ENCODE measurements around the gene HOXC12. TPM values are rescaled to one million over a fixed set of nuclear protein-coding genes. Genes with fewer than 3 reads are reported as not detected.

Gene HOXC12
- total and polyA plus RNA-seq, 4 donors = not detected

- H3K4me3 ChIP-seq (ENCODE audit: low read depth in 1 of 3, low read length in 3 of 3) = no peak overlapping the region
- no peaks in the 10 kb centered on the region for H3K36me3 ChIP-seq (ENCODE audit: control insufficient read depth in 4 of 4, insufficient read depth in 3 of 4, low read depth in 1 of 4, low read length in 3 of 4)
- peaks cover 0 to 11% (median 6%) of the 10 kb centered on the region in 4 donors for H3K4me1 ChIP-seq (ENCODE audit: control insufficient read depth in 4 of 4, insufficient read depth in 4 of 4, low read length in 3 of 4)
- H3K27me3 ChIP-seq (ENCODE audit: control insufficient read depth in 4 of 4, insufficient read depth in 4 of 4, low read length in 3 of 4) = peaks cover 3 to 55% (median 37%) of the 10 kb centered on the region in 4 donors
- no peaks in the 10 kb centered on the region for H3K9me3 ChIP-seq (ENCODE audit: control insufficient read depth in 4 of 4, low read length in 3 of 4)
- DNase-seq (ENCODE audit: low spot score) = no peak
- H3K27ac ChIP-seq (ENCODE audit: low read depth in 1 of 2, low read length in 2 of 2) = no peak overlapping the region
- TF ChIP-seq RAD21 (IDR thresholded peaks at IDR 0.05) = no peak
- WGBS = 14% methylated on average over 4 of the region's 4 CpGs
- H3K9ac ChIP-seq (ENCODE audit: low read depth in 1 of 2, low read length in 2 of 2) = no peak overlapping the region
These were observed 15.7 kb downstream of the HOXC12 start for GRCh38 chr12:53970451-53970850.

- no peak overlapping the region for H3K27ac ChIP-seq (ENCODE audit: low read depth in 1 of 2, low read length in 2 of 2)
- 60% methylated on average over 3 of the region's 3 CpGs for WGBS
- peaks cover 0 to 16% (median 5%) of the 10 kb centered on the region in 4 donors for H3K4me1 ChIP-seq (ENCODE audit: control insufficient read depth in 4 of 4, insufficient read depth in 4 of 4, low read length in 3 of 4)
- H3K9me3 ChIP-seq (ENCODE audit: control insufficient read depth in 4 of 4, low read length in 3 of 4) = no peaks in the 10 kb centered on the region
- no peak for DNase-seq (ENCODE audit: low spot score)
- no peak for TF ChIP-seq FOXA2 (IDR thresholded peaks at IDR 0.05)
- no peak for TF ChIP-seq GABPA (IDR thresholded peaks at IDR 0.05 in 1 of 2, conservative IDR thresholded peaks at IDR 0.05 in 1 of 2)
- no peaks in the 10 kb centered on the region for H3K36me3 ChIP-seq (ENCODE audit: control insufficient read depth in 4 of 4, insufficient read depth in 3 of 4, low read depth in 1 of 4, low read length in 3 of 4)
- no peak overlapping the region for H3K4me3 ChIP-seq (ENCODE audit: low read depth in 1 of 3, low read length in 3 of 3)
- peaks cover 3 to 59% (median 39%) of the 10 kb centered on the region in 4 donors for H3K27me3 ChIP-seq (ENCODE audit: control insufficient read depth in 4 of 4, insufficient read depth in 4 of 4, low read length in 3 of 4)
- no peak overlapping the region for H3K9ac ChIP-seq (ENCODE audit: low read depth in 1 of 2, low read length in 2 of 2)
These were observed 16.4 kb downstream of the HOXC12 start for GRCh38 chr12:53971129-53971528.

GRCh38 chr12:53971686-53972085 is 17.0 kb downstream of the HOXC12 start:
- no peak overlapping the region for H3K27ac ChIP-seq (ENCODE audit: low read depth in 1 of 2, low read length in 2 of 2)
- H3K27me3 ChIP-seq (ENCODE audit: control insufficient read depth in 4 of 4, insufficient read depth in 4 of 4, low read length in 3 of 4) = peaks cover 5 to 58% (median 38%) of the 10 kb centered on the region in 4 donors
- WGBS = 47% methylated on average over 2 of the region's 2 CpGs
- DNase-seq (ENCODE audit: low spot score) = no peak
- no peak overlapping the region for H3K4me3 ChIP-seq (ENCODE audit: low read depth in 1 of 3, low read length in 3 of 3)
- H3K9ac ChIP-seq (ENCODE audit: low read depth in 1 of 2, low read length in 2 of 2) = no peak overlapping the region
- H3K4me1 ChIP-seq (ENCODE audit: control insufficient read depth in 4 of 4, insufficient read depth in 4 of 4, low read length in 3 of 4) = peaks cover 0 to 11% (median 5%) of the 10 kb centered on the region in 4 donors
- no peak for TF ChIP-seq RXRA (IDR thresholded peaks at IDR 0.05)
- no peak for TF ChIP-seq REST (IDR thresholded peaks at IDR 0.05)
- no peak for TF ChIP-seq RAD21 (IDR thresholded peaks at IDR 0.05)
- TF ChIP-seq MAX (IDR thresholded peaks at IDR 0.05) = no peak
- TF ChIP-seq ZBTB33 (IDR thresholded peaks at IDR 0.05) = no peak
- TF ChIP-seq SP1 (IDR thresholded peaks at IDR 0.05) = no peak
- no peak for TF ChIP-seq JUND (IDR thresholded peaks at IDR 0.05)
- no peak for TF ChIP-seq FOXA1 (IDR thresholded peaks at IDR 0.05)
- H3K36me3 ChIP-seq (ENCODE audit: control insufficient read depth in 4 of 4, insufficient read depth in 3 of 4, low read depth in 1 of 4, low read length in 3 of 4) = no peaks in the 10 kb centered on the region
- H3K9me3 ChIP-seq (ENCODE audit: control insufficient read depth in 4 of 4, low read length in 3 of 4) = no peaks in the 10 kb centered on the region

Measured in liver (tissue), 9 donors.